Kidney (tissue), 14 donors: Measurements from ENCODE around the gene SEMA3E. TPM values are rescaled to one million over a fixed set of nuclear protein-coding genes. Genes with fewer than 3 reads are reported as not detected.

Source experiments
- DNase-seq, 5 donors: peaks; one replicate each; pipeline ENCODE4 v3.0.0-alpha.2; 2013 to 2020
- FAIRE-seq: peaks from 2 replicates; lab custom pipeline; 2012; peaks lifted over from hg19 to GRCh38; lab: Jason Lieb, UNC
- H3K27ac ChIP-seq, 2 donors: one replicate each; pipeline ENCODE4 v1.7.0; 2013; ENCODE audit warnings: low read depth in 2 of 2, low read length in 2 of 2, inconsistent platforms in 1 of 2
- H3K27me3 ChIP-seq: one replicate; pipeline ENCODE4 v1.7.1; 2013; ENCODE audit warnings: low read length, inconsistent platforms; ENCODE audit not compliant: control insufficient read depth, insufficient read depth
- H3K36me3 ChIP-seq, 3 donors: one replicate each; pipeline versions ENCODE4 v1.7.0 to v1.7.1; 2013; ENCODE audit warnings: low read length in 3 of 3, control low read depth in 1 of 3, inconsistent platforms in 1 of 3; ENCODE audit not compliant: insufficient read depth in 3 of 3, control insufficient read depth in 2 of 3
- H3K4me1 ChIP-seq, 3 donors: one replicate each; pipeline versions ENCODE4 v1.7.0 to v1.7.1; 2013; ENCODE audit warnings: low read length in 3 of 3, inconsistent platforms in 1 of 3, low read depth in 1 of 3; ENCODE audit not compliant: control insufficient read depth in 2 of 3, insufficient read depth in 2 of 3
- H3K4me3 ChIP-seq, 3 donors: one replicate each; pipeline versions ENCODE4 v1.7.0 to v1.8.1; 2013; ENCODE audit warnings: low read length in 3 of 3, control low read depth in 1 of 3, inconsistent platforms in 1 of 3
- H3K9ac ChIP-seq, 3 donors: one replicate each; pipeline versions ENCODE4 v1.7.0 to v1.7.1; 2013; ENCODE audit warnings: low read length in 3 of 3, control low read depth in 1 of 3, inconsistent platforms in 1 of 3
- H3K9me3 ChIP-seq, 3 donors: one replicate each; pipeline versions ENCODE4 v1.7.0 to v1.7.1; 2013; ENCODE audit warnings: low read length in 3 of 3, control low read depth in 1 of 3, inconsistent platforms in 1 of 3; ENCODE audit not compliant: control insufficient read depth in 2 of 3, insufficient read depth in 1 of 3
- intact Hi-C: fragments of 100-400 bp; cut with DNase I; formaldehyde crosslinking; loops from one replicate; pipeline ENCODE4 v1.11.1; 2022
- polyA plus RNA-seq: library from polyadenylated mRNA; stranded (reverse); fragments of 350-450 nt; fragmentation: Illumina TruSeq; extraction: RNeasy Lipid Tissue Mini Kit (QIAGEN cat#74804); gene quantifications from one replicate; pipeline ENCODE4 v1.2.3, GENCODE V29; 2014; ENCODE audit warnings: low read depth, low replicate concordance; ENCODE audit not compliant: insufficient read depth
- total RNA-seq: library from RNA; stranded (reverse); fragmentation: NEBNext Ultra II Directional; extraction: Animal tissue kit (Norgen Biotek cat#: 25700); gene quantifications from one replicate; pipeline ENCODE4 v1.2.1, GENCODE V29; 2021
- TF ChIP-seq, protein P1 (sequence below): IDR thresholded peaks from 3 replicates; pipeline ENCODE4 v1.5.1; 2012; ENCODE audit warnings: mild to moderate bottlenecking, moderate library complexity, borderline replicate concordance; ENCODE audit not compliant: insufficient read depth; ENCODE audit errors: extremely low read depth
- donor health status: control.
- donor health status: control.
- donor health status: control.
- donor health status: control.
- donor health status: control.
- donor health status: DM: yes; HTN: yes; CAD: no.
- donor health status: Normal renal cell carcinoma (clear cell type).

The SEMA3E gene
- total and polyA plus RNA-seq, 2 donors from 2014 or later: 0.15 to 1.1 TPM

DNA sequence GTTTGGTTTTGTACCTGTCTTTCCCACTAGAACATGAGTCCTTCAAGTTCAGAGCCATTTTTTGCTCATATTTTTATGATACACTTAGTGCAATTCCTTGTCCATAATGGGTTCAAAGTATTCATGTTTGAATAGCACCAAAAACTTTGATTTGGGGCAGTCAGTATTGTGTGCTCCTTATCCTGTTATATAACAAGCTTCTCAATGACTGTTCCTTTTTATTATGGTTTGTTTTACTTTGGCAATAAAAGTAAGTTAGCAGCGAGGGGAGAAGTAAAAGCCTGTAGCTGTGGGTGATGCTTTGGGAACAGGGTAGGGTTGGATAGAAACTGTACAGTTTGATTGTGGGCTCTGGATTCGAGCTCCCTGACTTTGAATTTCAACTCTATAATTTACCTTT, 311.9 kb downstream of the SEMA3E start:
- H3K9me3 ChIP-seq: no peaks in the 10 kb centered on the region
- no peak overlapping the region for H3K9ac ChIP-seq
- no peaks in the 10 kb centered on the region for H3K27me3 ChIP-seq
- no peak for FAIRE-seq
- DNase-seq: no peak
- H3K36me3 ChIP-seq: no peaks in the 10 kb centered on the region
- no peaks in the 10 kb centered on the region for H3K4me1 ChIP-seq
- H3K27ac ChIP-seq: no peak overlapping the region
- intact Hi-C loops: no loop called here
- TF ChIP-seq, protein P1, sequence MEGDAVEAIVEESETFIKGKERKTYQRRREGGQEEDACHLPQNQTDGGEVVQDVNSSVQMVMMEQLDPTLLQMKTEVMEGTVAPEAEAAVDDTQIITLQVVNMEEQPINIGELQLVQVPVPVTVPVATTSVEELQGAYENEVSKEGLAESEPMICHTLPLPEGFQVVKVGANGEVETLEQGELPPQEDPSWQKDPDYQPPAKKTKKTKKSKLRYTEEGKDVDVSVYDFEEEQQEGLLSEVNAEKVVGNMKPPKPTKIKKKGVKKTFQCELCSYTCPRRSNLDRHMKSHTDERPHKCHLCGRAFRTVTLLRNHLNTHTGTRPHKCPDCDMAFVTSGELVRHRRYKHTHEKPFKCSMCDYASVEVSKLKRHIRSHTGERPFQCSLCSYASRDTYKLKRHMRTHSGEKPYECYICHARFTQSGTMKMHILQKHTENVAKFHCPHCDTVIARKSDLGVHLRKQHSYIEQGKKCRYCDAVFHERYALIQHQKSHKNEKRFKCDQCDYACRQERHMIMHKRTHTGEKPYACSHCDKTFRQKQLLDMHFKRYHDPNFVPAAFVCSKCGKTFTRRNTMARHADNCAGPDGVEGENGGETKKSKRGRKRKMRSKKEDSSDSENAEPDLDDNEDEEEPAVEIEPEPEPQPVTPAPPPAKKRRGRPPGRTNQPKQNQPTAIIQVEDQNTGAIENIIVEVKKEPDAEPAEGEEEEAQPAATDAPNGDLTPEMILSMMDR: no peak
- H3K4me3 ChIP-seq: no peak overlapping the region

- H3K4me3 ChIP-seq: no peak overlapping the region
- TF ChIP-seq, protein P1: no peak
- intact Hi-C loops: no loop called here
- no peaks in the 10 kb centered on the region for H3K4me1 ChIP-seq
- DNase-seq (no peak), FAIRE-seq (no peak)
- H3K27me3 ChIP-seq: no peaks in the 10 kb centered on the region
- no peaks in the 10 kb centered on the region for H3K36me3 ChIP-seq
- no peak overlapping the region for H3K27ac ChIP-seq
- no peaks in the 10 kb centered on the region for H3K9me3 ChIP-seq
- no peak overlapping the region for H3K9ac ChIP-seq
Measured at GRCh38 chr7:83326223-83326622, 322.7 kb downstream of the SEMA3E start.

- FAIRE-seq (no peak), DNase-seq (no peak)
- H3K4me1 ChIP-seq: no peaks in the 10 kb centered on the region
- no peaks in the 10 kb centered on the region for H3K9me3 ChIP-seq
- H3K4me3 ChIP-seq: no peak overlapping the region
- no peak overlapping the region for H3K9ac ChIP-seq
- H3K36me3 ChIP-seq: no peaks in the 10 kb centered on the region
- intact Hi-C loops: no loop called here
- no peak overlapping the region for H3K27ac ChIP-seq
- H3K27me3 ChIP-seq: no peaks in the 10 kb centered on the region
- TF ChIP-seq, protein P1: no peak
Measured at GRCh38 chr7:83325083-83325482, 323.9 kb downstream of the SEMA3E start.

GRCh38 chr7:83324596-83324995, 324.3 kb downstream of the SEMA3E start:
- DNase-seq: no peak
- H3K4me1 ChIP-seq: no peaks in the 10 kb centered on the region
- no peak overlapping the region for H3K4me3 ChIP-seq
- H3K27ac ChIP-seq: no peak overlapping the region
- no peak overlapping the region for H3K9ac ChIP-seq
- H3K36me3 ChIP-seq: no peaks in the 10 kb centered on the region
- no peak for FAIRE-seq
- no peaks in the 10 kb centered on the region for H3K27me3 ChIP-seq
- intact Hi-C loops: no loop called here
- no peaks in the 10 kb centered on the region for H3K9me3 ChIP-seq
- TF ChIP-seq, protein P1: no peak
